HG03460 (cell line): Measurements from ENCODE around the gene SULT2B1.

Source experiments
- ATAC-seq: cut with Tn5 transposase; IDR thresholded peaks from one replicate; pipeline ENCODE4 v1.9.1; 2021; ENCODE audit not compliant: unreplicated experiment

SULT2B1 gene

DNA sequence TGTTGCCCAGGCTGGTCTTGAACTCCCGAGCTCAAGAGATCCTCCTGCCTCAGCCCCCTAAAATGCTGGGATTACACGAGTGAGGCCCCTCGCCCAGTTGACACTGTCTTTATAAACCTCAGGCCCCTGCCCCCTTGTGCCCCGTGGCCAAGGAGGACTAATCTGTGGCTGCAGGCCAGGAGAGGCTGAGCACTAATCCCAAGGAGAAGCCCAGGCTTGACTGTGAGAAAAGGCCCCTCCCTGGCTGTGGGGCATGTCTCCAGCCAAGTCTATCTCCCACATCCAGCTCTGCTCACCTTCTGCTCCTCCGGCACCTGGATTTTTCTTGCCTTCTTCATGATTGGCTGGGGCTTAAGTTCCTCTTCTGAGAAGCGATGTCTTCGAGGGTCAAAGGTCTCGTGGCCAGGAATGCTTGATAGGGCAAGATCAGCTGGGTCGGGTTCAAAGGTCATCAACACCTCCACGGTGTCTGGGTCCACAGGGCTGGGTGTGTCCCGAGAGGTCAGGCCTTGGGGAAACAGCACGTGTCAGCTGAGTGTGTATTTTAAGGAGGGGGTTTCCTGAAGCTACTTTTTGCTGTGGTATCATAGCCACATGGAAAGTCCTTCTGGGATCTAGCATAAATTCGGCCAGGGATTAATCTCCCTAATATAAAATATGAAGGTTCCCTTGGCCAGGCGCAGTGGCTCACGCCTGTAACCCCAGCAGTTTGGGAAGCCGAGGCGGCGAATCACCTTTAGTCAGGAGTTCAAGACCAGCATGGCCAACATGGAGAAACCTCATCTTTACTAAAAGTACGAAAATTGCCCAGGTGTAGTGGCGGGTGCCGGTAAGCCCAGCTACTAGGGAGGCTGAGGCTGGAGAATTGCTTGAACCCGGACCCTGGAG is 81.4 kb downstream of the SULT2B1 start:
- no peak for ATAC-seq

DNA sequence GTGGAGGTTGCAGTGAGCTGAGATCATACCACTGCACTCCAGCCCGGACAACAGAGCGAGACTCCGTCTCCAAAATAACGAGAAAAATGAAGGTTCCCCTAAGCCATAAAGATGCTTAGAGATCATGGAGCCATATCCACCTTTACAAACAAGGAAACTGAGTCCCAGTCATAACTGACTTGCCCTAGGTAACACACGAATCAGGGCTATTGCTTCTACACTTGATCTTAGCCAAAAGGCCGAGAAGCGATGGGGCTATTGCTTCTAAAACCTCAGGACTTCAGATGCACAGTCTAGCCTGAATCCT is 82.0 kb downstream of the SULT2B1 start:
- no peak for ATAC-seq

DNA sequence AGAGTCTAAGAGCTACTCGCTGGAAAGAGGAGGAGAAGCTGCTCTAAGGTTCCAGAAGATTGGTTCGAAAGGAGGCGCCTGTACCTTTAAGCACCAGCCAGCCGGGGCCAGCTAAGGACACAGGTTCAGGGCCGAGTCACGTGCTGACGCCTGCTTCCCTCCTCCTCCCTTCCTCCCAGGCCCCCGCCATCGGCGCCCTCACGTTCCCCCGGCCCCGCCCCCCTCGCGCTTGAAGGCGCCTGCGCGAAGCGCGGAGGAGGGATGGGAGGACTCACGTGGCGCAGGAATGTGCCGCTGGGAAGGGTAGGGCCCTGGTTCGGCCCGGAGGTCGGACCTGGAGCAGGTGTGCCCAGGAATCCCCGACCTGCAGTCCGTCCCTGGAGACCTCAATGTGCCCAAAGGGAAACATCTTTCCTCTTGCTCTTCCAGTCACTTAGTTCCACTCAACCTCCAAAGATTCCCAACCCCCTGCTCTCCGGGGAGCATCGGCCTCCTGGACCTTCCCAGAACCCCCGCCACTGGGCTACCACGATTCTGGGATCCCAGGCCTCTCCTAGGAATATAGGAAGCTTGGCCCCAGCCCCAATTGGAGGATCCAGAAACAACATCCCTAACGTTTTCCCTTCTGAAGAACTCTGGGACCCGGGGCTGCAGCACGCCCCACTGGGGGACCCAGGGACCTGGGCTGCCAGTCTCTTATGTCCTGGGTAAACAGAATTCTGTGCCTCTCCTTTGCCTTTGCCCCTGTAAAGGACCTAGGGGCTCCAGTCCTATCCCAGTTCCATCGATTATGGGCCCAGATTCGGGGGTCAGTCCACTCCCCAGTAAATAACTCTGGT is 82.7 kb downstream of the SULT2B1 start:
- no peak for ATAC-seq

DNA sequence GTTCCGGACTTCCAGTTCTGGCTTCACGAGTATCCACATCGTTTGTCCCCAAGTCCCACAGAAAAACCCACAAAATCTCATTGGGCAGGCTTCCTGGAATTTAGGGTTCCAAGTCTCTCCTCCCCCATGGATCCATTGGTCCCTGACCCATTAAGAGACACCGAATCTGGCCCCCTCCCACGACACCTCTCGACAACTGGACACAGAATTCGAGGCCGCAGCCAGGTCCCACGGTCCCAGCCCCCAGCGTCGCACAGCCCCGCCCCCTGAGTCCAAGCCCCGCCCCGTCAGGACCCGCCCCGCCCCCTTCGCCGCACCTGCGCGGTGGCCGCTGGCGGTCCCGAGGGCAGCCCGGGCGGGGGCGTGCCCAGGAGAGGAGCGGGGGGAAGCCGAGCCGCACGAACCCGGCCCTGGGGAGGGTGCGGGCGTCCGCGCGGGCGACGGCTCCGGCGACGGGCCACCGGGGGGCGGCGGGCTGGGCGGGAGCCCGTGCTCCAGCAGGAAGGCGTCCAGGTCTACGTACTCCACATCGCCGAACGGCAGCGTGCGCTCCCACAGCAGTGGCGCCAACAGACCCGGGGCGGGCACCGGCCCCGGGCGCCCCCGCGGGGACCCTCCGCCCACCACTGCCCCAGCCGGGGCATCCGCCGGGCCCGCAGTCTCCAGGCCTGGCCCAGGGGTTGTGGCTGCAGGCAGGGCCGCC is 83.4 kb downstream of the SULT2B1 start:
- ATAC-seq, result no peak

DNA sequence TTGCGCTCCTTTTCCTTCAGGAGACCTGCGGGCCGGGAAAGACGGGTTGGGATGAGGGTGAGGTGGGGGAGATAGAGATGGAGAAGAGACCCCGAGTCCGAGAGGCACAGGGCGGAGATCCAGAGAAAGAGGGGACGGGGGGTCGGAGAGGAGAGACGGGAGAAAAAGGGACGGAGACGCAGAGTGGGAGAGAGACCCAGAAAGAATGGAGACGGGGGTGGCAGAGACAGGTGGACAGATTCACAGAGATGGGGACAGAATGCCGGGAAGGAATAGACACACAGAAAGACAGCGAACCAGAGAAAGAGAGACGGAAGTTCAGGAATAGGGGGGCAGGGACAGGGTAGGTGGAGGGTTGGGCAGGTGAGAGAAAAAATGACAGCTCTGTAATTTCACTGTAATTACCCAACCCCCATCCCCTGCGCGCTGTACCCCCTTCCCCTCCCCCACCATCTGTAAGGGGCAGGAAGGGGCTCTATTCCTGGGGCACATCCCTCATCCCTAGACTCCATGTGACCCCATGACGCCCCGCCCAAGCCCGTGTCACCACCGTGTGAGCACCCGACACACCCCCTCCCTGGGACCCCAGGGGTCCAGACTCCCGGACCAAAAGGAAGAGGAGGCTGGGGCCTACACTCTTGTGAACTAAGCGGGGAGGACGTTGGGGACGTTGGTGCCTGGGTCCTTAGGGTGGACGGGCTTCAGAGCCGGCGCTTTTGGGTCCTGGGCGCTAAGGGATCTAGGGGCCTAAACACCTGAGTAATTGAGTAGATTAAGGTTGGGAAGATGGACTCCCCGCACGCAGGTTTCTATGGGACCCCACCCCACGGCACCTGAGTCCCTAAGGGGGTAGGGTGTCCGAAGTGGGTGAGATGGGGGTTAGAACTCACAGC is 84.2 kb downstream of the SULT2B1 start:
- no peak for ATAC-seq

DNA sequence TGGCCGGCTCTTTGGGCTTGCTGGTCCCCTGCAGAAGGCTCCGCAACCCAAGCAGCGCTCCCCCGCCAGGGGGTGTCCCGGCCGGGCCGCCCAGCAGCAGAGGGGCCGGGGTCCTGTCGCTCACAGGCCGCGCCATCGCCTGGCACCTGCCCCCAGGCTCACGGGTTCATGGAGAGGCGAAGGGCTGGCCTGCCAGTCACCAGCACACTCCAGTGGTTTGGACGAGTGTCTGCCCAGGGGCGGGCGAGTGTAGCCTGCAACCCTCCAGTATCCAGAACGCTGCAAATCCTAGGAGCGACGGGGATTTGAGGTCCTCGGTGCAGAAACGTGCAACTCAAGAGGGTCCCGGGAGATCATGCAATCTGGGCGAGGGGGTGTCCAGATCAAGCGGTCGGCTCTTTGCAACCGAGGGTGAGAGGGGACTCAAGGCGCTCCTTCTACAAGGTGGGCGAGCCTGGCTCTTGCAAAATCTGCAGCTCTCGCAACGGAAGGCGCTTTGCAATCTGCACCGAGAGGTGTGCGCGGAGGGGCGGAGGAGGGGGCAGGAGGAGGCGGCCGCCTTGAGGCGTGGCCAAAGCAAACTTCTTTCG is 85.0 kb downstream of the SULT2B1 start, which contains the start of gene DBP:
TSS of gene DBP (minus strand) at position 521 of the 590 bp plus-strand sequence. CDS start at position 136, 385 bp downstream.
- peak; percentile 5 for ATAC-seq

DNA sequence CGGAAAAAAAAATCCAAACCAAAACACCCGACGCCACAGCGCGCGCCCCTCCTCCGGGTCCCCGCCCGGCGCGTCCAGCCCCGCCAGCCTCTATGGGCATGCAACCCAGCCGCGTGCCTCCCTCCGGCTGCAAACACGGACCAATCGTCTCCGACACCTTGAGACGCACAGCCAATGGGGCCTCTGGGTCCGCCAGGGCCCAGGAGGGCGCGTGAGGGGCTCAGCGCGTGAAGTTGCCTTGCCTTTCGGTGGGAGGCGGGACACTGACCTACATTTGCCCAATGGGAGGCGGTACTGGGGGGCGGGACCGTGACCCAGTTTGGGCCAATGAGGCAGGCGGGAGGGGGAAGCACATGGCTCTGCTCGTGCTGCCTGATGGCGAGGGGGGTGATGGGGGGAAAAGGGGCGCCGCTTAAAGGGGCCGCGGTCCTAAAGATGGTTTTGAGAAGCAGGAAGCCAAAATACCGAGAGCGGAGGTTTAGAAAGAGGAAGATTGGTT is 85.5 kb downstream of the SULT2B1 start:
- peak; percentile 57 for ATAC-seq

DNA sequence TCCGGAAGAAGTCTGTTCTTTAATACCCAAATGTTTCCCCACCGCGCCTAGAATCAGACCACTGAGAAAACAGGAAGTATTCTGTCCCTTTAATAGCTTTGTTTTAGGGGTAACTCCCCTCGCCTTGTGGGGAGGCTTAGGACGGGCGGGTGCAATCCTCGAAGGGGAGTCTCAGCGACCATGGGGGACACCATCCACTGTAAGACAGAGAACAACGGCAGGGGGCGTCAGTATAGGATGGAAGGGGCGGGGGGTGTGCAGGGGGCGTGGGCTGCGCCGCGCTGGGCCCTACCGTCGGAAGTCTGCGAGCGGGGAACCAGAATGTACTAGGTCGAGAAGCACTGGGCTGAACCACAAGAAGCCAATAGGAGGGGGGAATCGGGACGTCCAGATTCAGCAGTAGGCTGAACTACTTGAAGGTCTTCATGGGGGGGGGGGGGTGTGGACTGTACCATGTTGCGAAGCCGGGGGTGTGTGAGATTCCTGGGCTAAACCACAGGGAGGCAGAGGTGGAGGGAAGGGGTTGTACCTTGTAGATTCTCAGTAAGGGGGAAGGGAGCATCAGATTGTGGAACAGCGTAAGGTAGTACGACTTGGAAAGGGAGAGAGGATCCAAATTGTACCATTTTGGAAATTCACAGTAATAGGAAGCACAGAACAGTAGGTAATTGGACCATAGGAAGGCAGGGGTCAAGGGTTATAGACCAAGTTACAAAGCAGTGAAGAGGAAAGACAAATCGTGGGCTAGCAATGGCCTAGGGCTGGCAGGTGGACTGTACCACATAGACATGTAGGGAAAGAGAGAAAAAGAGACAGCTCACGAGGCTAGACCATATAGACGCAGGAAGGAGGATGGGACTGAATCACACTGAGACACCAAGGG is 86.2 kb downstream of the SULT2B1 start:
- peak; percentile 16 for ATAC-seq

DNA sequence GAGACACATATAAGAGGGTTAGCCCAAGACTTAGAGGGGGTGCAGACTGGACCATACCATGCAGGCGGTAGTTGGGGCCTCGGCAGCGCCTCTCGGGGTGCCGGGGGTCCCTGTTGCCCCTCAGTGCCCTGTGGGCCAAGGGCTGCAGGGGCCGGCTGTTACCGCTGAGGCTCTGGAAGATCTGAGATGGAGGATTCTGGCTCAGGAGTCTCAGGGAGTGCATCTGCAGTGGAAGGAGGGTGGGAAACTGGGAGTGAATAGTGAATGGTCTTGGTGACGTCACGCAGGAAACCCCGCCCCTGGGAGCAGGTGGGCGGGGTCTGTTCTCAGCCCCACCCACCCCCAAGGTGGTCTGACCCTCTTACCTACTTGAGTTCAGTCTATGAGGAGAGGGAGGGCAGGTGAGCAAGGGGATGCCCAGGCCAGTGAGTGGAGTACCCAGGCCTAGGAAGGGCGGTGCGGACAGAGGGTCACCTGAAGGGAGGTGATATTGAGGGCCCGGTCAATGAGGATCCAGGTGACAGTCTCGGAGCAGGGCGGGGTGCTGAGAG is 86.9 kb downstream of the SULT2B1 start:
- ATAC-seq, result no peak

DNA sequence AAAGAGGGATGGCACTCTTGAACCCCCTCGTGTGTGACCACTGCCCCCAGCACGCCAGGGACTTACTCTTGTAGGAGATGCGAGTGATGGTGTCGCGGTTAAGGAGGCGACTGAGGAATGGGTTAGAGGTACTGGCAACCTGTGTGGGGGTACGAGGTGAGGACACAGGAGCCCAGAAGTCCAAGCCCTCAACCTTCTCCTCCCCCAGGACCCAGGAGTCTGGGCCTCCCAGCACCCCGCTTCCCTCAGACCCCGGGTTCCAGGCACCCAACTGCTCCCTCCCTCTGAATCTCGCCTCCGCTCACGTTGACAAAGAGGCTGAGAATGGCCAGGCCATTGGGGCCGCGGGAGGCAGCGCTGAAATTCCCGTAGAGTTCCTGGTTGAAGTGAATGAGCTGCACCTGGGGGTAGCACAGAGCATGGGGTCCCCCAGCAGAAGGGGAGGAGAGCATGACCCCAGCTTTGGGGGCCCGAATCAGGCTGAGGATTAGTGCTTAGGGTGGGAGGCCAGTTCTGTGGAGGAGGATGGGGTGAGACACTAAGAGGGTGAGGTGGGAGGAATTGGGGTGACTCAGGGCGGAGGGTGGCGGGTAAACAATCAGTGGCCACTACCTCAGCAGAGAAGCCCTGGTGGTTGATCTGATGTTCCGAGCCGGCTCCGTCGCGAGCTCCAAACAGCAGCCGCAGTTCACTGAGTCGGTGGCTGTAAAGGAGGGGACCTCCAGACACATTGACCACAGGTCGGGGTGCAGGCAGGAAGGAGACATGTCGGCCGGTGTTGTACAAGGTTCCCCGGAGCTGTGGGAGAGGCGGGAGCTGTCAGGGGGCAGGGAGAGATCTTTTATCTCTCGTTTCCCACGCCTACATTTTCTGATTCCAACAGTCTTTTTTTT is 87.8 kb downstream of the SULT2B1 start:
- no peak for ATAC-seq

DNA sequence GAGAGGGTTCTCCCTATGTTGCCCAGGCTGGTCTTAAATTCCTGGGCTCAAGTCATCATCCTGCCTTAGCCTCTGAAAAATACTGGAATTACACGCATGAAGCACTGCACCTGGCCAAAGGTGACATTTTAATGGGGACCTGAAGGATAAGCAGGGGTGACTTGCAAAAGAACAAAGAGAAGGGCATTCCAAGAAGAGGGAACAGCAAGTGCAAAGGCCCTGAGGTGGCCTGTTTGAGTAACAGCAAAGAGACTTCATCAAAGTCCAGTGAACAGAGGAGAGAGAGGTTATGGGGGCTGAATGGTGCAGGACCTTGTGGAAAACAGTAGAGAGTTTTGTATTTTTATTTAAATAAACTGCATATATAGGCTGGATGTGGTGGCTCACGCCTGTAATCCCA is 89.9 kb downstream of the SULT2B1 start:
- no peak for ATAC-seq

DNA sequence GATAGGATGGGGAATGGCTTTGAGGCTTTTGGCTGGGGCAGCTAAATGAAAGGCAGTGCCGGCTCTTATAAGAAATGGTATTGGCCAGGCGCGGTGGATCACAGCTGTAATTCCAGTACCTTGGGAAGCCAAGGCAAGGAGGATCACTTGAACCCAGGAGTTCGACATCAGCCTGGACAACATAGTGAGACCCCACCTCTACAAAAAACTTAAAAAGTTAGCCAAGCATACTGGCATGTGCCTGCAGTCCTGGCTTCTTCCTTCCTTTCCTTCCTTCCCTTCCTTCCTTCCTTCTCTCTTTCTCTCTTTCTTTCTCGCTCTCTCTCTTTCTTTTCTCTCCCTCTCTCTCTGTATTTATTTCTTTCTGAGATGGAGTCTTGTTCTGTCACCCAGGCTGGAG is 90.9 kb downstream of the SULT2B1 start:
- no peak for ATAC-seq

DNA sequence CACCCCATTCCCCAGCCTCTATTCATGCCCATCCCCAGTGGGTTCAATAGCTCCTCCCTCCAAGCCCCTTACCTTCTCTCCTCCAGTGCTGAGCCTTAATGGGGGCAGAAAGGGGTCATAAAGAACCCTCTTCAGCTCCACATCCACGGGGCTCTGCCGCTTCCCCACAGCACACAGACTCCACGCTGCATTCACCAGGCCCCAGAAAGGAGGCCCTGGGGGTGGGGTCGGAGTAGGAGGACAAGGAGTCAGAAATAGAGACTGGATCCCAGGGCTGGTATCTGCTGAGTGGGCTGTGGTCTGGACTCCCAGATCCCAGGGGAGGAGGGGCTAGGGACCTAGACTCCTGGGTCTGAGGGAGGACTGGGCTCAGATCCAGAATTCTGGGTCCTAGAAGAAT is 92.4 kb downstream of the SULT2B1 start:
- ATAC-seq, result no peak

DNA sequence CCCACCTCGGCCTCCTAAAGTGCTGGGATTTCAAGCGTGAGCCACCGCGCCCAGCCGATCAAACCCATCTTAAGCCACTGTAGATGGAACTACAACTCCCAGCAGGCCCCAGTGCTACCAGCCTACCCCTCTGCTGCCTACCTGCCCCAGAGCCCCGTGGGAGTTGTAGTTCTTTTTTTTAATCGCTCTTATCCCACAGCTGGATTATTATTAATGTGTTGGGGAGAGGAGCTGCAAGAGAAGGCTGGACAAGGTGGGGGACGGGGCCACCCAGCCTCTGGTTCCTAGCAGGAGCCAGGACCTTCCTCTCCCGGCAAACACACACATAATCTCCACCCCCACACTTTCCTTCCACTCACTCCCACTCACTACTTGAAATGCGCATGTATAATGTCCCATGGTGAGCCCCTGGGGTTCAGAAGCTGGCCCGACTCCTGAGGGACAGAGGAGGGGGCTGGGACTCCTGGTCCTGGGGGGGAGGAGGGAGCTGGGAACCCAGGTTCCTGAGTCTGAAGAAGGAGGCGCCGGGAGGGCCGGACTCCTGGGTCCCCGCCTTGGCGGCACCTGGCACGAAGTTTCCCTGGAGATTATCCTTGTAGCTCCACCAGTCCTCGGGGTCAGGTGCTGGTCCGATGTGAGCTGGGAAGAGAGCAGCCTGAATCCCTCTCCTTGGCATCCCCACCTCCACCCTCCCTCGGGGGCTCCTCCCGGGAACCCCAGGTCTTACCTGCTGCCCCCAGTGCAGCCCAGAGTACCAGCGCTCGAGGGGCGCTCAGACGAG is 93.1 kb downstream of the SULT2B1 start:
- no peak for ATAC-seq

DNA sequence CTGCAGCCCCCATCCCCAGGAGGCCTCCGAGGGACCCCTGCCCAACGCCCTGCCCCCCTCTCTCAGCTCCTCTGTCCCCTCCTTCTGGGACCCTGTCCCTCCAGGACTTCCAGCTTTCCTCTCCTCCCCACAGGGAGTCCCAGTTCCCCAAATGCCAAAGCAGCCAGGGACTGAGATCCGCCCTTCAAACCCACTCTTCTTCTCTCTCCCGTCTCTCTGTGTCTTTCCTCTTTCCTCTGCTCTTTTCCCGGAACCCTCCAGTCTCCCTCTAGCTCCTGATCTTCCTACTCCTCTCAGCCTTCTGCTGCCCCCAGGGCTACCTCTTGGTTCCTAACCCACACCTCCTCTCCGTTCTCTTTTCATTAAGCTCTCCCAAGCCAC is 93.6 kb downstream of the SULT2B1 start:
- no peak for ATAC-seq

DNA sequence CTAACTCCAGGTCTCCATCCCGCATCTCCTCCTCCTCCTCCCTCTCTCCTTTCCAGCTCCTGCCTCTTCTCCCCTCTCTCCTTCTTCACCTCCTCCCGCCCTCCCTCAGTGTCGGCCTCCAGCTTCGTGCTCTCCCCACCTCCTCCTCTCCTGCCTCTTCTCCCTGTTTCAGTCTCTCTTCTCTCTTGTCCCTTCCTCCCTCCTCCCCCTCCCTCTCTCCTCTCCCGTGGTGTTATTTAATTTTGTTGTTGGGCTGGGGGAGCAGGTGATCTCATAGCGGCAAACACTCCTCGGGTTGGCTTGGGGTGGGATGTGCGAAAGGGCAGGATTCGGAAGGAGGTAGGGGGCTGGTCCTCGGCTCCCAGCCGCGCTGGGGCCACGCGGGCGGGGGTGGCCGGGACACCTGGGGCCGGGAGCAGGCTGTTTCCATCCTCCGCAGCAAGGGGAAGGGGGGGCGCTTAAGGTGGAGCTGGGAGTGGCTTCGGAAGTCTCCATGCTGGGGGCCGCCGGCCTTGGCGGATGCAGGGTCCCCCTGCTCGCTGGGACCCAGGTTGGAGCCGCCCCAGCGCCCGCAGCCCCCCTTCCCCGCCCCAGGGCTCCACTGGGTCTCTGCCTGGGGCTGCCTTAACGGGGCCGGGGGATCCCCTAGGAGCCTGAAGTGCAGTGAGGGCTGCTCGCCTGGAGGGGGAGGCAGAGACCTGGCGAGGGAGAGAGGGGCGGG is 94.2 kb downstream of the SULT2B1 start, which contains the start of gene CA11:
TSS of gene CA11 (minus strand) at position 187 of the 721 bp plus-strand sequence. CDS start 555 bp downstream, outside the sequence.
- peak; percentile 60 for ATAC-seq
